CD4-positive, alpha-beta T cell (primary cell): ENCODE data around the gene NFIA. TPM values are rescaled to one million over a fixed set of nuclear protein-coding genes. Genes with fewer than 3 reads are reported as not detected.

ENCODE experiments used
- ATAC-seq: fragments of 200-7000 bp; cut with Tn5 transposase; one replicate; pipeline ENCODE4 v1.10.0; 2022; ENCODE audit warnings: mild to moderate bottlenecking; ENCODE audit not compliant: poor library complexity
- CTCF ChIA-PET: fragments of 350-600 bp; sonication (Branson Sonifier 250); formaldehyde crosslinking; loops from one replicate; lab custom pipeline; 2021; ENCODE audit warnings: antibody characterized with exemption, inconsistent platforms; lab: Charles Lee
- POLR2A ChIA-PET: fragments of 350-600 bp; sonication (Branson Sonifier 250); formaldehyde crosslinking; loops from one replicate; lab custom pipeline; 2021; ENCODE audit warnings: antibody characterized with exemption, inconsistent platforms; lab: Charles Lee
- DNase-seq, 14 experiments: peaks; one replicate each; pipeline ENCODE4 v3.0.0-alpha.2; 2013 to 2020; ENCODE audit warnings: mixed read lengths in 2 of 14
- H3K27ac ChIP-seq, 2 donors: one replicate each; pipeline versions ENCODE4 v1.5.1 to v1.7.0; 2013; ENCODE audit warnings: low read length in 2 of 2, low read depth in 1 of 2, mild to moderate bottlenecking in 1 of 2
- H3K27me3 ChIP-seq, 2 experiments: 1 replicate in 1 of 2; 2 replicates in 1 of 2; pipeline versions ENCODE4 v1.6.1 to v1.7.0; 2013; ENCODE audit warnings: low read length in 2 of 2, control low read depth in 1 of 2, mild to moderate bottlenecking in 1 of 2, moderate library complexity in 1 of 2; ENCODE audit not compliant: insufficient read depth in 2 of 2, control insufficient read depth in 1 of 2
- H3K36me3 ChIP-seq: one replicate; pipeline ENCODE4 v1.6.1; 2013; ENCODE audit warnings: low read length, control low read depth; ENCODE audit not compliant: insufficient read depth
- H3K4me1 ChIP-seq: one replicate; pipeline ENCODE4 v1.6.1; 2013; ENCODE audit warnings: low read length, control low read depth; ENCODE audit not compliant: insufficient read depth
- H3K4me3 ChIP-seq: one replicate; pipeline ENCODE4 v1.5.1; 2013; ENCODE audit warnings: mild to moderate bottlenecking, low read length, moderate library complexity
- H3K9me3 ChIP-seq, 2 experiments: 1 replicate in 1 of 2; 2 replicates in 1 of 2; pipeline versions ENCODE4 v1.6.1 to v1.7.0; 2013; ENCODE audit warnings: low read length in 2 of 2, mild to moderate bottlenecking in 2 of 2, control low read depth in 1 of 2, moderate library complexity in 1 of 2; ENCODE audit not compliant: control insufficient read depth in 1 of 2, insufficient read depth in 1 of 2
- H3K27ac Mint-ChIP-seq: one replicate; pipeline ENCODE4 v1.8.0; 2020; ENCODE audit warnings: mixed read lengths
- H3K27me3 Mint-ChIP-seq: one replicate; pipeline ENCODE4 v1.8.0; 2021; ENCODE audit warnings: mixed read lengths
- H3K36me3 Mint-ChIP-seq: one replicate; pipeline ENCODE4 v1.8.0; 2021; ENCODE audit warnings: low read depth, mixed read lengths
- H3K4me1 Mint-ChIP-seq: one replicate; pipeline ENCODE4 v1.8.0; 2021; ENCODE audit warnings: low read depth, mixed read lengths
- H3K4me3 Mint-ChIP-seq: one replicate; pipeline ENCODE4 v1.8.0; 2020; ENCODE audit warnings: mild to moderate bottlenecking, mixed read lengths
- H3K9me3 Mint-ChIP-seq: one replicate; pipeline ENCODE4 v1.8.0; 2020; ENCODE audit warnings: mixed read lengths
- intact Hi-C, 2 experiments: fragments of 100-400 bp; cut with DNase I in 1 of 2; cut with micrococcal nuclease in 1 of 2; formaldehyde crosslinking; loops; one replicate each; pipeline versions ENCODE4 v1.15.1 to v1.9.0; 2023 to 2025; cut with DNase I, micrococcal nuclease
- total RNA-seq, 174 experiments: library from RNA in 2 of 174; stranded (reverse) in 2 of 174; gene quantifications; one replicate each; pipeline ENCODE4 v1.2.3 and lab custom pipeline; 2021 to 2026
- TF ChIP-seq, protein P1 (sequence below): fragments of 200-600 bp; IDR thresholded peaks from one replicate; pipeline ENCODE4 v1.8.0; 2022; ENCODE audit warnings: antibody characterized with exemption, mild to moderate bottlenecking

NFIA gene
- total RNA-seq, 2 experiments from 2014 or later: 4.8 to 5.9 TPM

DNA sequence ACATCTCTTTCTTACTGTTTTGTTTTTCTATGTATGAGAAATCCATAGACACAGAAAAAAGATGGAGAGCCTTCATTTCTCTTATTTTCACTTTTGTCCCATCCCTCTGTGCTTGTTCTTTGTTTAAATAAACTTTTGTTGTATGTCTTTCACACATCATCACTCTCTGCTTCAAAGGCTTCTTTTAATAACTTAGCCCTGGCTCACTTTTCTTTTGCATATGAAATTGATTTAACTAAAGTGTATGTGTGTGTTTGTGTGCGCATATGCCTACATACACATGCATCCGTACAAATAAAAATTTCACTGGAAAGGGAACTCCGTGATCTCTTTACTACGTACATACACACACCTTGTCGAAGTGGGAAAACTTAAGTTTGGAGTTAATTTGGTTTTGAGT, 168.6 kb downstream of the NFIA start:
- ATAC-seq (no peak), DNase-seq (no peak)
- H3K4me1 Mint-ChIP-seq: peaks cover 23% of the 10 kb centered on the region
- H3K4me3 ChIP-seq: no peak overlapping the region
- no peak overlapping the region for H3K4me3 Mint-ChIP-seq
- no peaks in the 10 kb centered on the region for H3K27me3 Mint-ChIP-seq
- no peak overlapping the region for H3K27ac Mint-ChIP-seq
- H3K4me1 ChIP-seq: peaks cover 4% of the 10 kb centered on the region
- no peaks in the 10 kb centered on the region for H3K9me3 Mint-ChIP-seq
- H3K9me3 ChIP-seq: no peaks in the 10 kb centered on the region
- no peaks in the 10 kb centered on the region for H3K36me3 Mint-ChIP-seq
- H3K36me3 ChIP-seq: no peaks in the 10 kb centered on the region
- intact Hi-C loops: no loop called here
- TF ChIP-seq, protein P1, sequence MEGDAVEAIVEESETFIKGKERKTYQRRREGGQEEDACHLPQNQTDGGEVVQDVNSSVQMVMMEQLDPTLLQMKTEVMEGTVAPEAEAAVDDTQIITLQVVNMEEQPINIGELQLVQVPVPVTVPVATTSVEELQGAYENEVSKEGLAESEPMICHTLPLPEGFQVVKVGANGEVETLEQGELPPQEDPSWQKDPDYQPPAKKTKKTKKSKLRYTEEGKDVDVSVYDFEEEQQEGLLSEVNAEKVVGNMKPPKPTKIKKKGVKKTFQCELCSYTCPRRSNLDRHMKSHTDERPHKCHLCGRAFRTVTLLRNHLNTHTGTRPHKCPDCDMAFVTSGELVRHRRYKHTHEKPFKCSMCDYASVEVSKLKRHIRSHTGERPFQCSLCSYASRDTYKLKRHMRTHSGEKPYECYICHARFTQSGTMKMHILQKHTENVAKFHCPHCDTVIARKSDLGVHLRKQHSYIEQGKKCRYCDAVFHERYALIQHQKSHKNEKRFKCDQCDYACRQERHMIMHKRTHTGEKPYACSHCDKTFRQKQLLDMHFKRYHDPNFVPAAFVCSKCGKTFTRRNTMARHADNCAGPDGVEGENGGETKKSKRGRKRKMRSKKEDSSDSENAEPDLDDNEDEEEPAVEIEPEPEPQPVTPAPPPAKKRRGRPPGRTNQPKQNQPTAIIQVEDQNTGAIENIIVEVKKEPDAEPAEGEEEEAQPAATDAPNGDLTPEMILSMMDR: no peak
- no peak overlapping the region for H3K27ac ChIP-seq
- POLR2A ChIA-PET: no interaction called here
- CTCF ChIA-PET: no interaction called here
- H3K27me3 ChIP-seq: no peaks in the 10 kb centered on the region

DNA sequence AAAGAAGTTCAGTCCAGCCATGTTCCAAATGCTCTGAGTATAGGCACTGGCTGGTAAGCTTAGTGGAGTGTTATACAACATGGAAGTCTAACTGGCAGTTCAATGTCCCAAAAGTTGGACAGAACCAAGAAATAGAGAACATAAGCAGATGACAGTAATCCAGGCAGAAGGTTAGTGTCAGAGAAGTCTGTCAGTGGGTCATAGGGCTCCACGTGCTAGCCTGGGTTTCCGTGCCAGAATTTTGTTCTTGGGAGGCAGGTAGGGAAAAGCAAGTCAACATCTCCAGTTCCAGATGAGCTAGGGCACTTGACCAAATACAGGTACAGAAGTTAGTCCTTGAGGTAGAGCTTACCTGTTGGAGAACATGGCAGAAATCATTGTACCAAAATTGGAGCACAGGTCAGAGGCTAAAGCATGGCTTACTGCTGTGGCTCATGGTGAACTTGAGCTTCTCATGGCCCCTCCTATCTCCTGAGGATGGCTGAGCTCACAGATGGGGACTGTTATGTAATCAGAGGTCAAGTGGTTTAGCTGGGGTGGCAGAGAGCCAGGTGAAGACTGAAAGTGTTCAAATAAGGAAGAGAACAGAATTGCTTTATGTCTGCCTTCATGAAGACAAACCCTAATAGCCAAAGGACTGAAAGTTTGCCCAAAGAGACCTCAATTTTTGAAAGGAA, 170.8 kb downstream of the NFIA start:
- CTCF ChIA-PET: no interaction called here
- H3K27me3 ChIP-seq: no peaks in the 10 kb centered on the region
- no peaks in the 10 kb centered on the region for H3K9me3 ChIP-seq
- Mint-ChIP-seq H3K4me3 (no peak overlapping the region), H3K36me3 (no peaks in the 10 kb centered on the region), H3K27me3 (no peaks in the 10 kb centered on the region), H3K27ac (no peak overlapping the region), H3K9me3 (no peaks in the 10 kb centered on the region), H3K4me1 (peaks cover 23% of the 10 kb centered on the region)
- H3K27ac ChIP-seq: no peak overlapping the region
- peaks cover 4% of the 10 kb centered on the region for H3K4me1 ChIP-seq
- TF ChIP-seq, protein P1: no peak
- ATAC-seq: no peak
- DNase-seq: peak in 3 of 14 experiments; percentile 23 to 43 (median 27)
- H3K4me3 ChIP-seq: no peak overlapping the region
- intact Hi-C loops: no loop called here
- POLR2A ChIA-PET: no interaction called here
- no peaks in the 10 kb centered on the region for H3K36me3 ChIP-seq

DNA sequence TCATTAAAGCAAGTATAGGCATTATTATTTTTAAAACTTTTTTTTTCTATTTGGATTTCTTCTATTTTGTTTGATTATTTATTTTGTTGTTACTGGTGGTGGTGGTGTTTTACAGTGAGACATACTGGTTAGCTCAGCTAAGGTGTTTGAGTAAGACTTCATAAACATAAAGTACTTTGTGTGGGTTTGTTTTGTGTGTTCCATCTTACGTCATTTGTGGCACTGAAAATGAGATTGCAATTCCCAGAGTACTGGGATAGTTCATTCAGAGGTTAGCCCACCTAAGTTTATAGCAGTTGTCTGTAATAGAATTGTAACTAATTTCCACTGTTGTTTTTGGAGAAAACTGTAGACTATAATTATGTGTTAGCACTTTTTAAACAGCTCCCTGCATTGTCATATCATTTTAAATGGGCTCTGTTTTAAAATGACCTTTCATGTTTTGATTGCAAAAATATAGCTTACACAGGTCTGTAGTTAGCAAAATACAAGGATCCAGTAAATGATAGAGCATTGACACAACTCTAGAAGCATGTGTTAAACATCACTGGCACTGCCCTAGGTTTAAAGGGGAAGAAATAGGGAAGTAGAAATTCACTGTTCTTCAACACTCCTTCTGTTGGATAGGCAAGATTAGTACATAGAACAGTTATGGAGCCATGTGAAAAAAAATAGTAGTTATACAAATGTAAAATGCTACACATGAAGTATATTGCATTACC, 171.7 kb downstream of the NFIA start:
- Mint-ChIP-seq H3K4me1 (peaks cover 23% of the 10 kb centered on the region), H3K4me3 (no peak overlapping the region), H3K9me3 (no peaks in the 10 kb centered on the region), H3K36me3 (no peaks in the 10 kb centered on the region), H3K27ac (no peak overlapping the region), H3K27me3 (no peaks in the 10 kb centered on the region)
- intact Hi-C loops: no loop called here
- POLR2A ChIA-PET: no interaction called here
- no peaks in the 10 kb centered on the region for H3K36me3 ChIP-seq
- H3K9me3 ChIP-seq: no peaks in the 10 kb centered on the region
- no peaks in the 10 kb centered on the region for H3K27me3 ChIP-seq
- H3K27ac ChIP-seq: no peak overlapping the region
- no peak overlapping the region for H3K4me3 ChIP-seq
- H3K4me1 ChIP-seq: peaks cover 4% of the 10 kb centered on the region
- no peak for DNase-seq
- no peak for ATAC-seq
- CTCF ChIA-PET: interaction anchor here (2.2 kb wide), 1 partner anchor 12 kb away, joined by 4 read pairs; no protein-coding TSS in a partner anchor
- TF ChIP-seq, protein P1: no peak
